Stimulated activated CD8-positive, alpha-beta memory T cell treated with anti-CD3 and anti-CD28 coated beads, Interleukin-2, amount 100 ng/mL, for 48 hours (primary cell): ENCODE data around the gene PPP2R1B.
"Not testable (repeated sequence)": the region's sequence is repeated elsewhere in the genome, so short reads cannot be mapped to it uniquely, and the experiment has no call there.

Experiments used
- DNase-seq, 2 donors: peaks; one replicate each; pipeline ENCODE4 v3.0.0-alpha.2; 2020; ENCODE audit warnings: low read depth in 2 of 2

Gene PPP2R1B

DNA sequence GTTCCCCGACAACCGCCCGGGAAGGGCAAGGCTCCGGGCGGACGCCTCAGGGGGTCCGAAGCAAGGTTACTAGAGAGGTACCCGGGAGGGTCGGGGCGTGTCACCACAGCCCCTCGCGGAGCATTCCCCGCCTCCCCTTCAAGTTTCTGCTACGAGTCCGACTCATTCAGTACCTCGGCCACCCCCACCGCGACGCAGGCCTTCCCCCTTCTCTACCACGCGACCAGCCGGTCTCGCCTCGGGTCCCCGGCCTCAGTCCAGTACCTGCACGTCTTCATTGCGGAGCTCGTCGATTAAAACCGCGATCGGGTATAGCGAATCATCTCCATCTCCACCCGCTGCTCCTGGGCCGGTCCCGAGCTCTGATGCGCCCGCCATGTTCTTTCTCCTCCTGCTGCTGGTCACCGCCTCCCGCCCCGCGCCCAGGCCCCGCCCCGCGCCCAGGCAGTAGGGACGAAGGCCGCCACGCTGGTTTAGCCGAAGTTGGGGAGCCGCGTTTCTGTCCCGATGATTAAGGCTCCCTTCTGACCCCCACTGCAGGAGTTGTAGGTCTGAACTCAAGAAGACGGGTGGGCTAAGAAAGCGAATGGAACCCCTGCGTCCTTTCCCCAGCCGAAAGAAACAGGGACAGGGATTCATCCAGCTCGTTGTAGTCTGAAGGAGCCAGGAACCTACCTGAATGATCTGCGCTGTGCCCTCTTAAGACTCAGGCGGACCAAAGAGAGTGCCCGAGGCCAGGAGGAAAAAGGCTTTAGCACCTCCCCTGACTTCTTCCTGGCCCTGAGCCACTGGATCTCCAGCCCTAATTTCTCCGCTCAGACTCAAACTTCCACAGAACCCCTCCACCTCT, at the start of gene PPP2R1B:
Gene PPP2R1B, minus strand, starts transcription at position 406 of the 850 bp plus-strand sequence. Its CDS starts 28 bp downstream, at position 378.
- DNase-seq, result peak; percentile 59 to 66

DNA sequence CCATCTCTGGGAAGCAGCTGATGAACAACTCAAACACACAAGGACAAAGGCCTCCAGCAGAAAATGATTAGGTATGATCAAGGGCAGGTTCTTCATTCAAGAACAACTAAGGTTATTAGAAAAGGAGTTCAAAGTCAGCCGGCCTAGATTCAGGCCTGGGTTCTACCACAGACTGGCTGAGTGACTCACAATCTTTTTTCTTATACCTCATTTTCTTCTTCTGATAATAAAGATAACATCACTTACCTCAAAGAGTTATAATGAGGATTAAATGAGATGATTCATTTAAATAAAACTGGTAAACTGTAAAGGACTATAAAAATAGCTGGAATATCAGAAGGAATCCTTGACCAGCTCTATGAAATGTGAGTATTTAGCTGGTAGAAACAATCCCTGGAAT, 49.3 kb upstream of the PPP2R1B start:
- DNase-seq, result no peak

DNA sequence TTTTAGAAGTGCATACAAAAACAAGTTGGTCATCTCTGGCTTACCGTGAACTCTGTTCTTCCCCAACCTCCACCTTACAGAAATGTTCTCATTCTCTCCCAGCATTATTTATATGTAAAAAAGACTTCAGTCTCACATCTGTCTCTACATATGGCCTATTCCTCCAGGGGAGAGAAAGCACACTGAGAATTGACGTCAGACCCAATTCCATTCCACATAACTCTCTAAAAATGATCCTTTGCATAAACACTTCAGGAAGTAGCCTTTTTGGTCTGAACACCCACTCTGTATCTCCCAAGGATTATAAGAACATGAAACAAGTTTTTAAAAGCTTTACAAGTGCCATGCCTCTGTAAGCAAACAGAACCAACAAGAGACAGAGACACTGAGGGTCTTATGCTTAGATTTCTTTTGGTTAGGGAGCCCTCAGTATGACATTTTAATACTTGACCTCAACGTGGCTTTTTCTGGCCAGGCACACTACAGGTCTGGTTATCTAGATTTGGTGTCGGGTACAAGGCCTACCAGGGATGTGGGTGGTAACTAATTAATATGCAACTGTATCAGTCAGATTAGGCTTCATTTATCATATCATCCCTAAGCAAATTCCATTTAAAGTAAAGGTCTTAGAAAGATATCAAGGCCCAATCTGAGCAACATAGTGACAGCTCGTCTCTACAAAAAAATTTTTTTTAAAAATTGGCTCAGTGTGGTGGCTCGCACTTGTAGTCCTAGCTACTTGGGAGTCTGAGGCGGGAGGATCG, 48.5 kb upstream of the PPP2R1B start:
- no peak for DNase-seq

- DNase-seq, result no peak
These were observed 47.9 kb upstream of the PPP2R1B start for GRCh38 chr11:111814106-111814505.

GRCh38 chr11:111812211-111812610, 46.0 kb upstream of the PPP2R1B start:
- DNase-seq, result no peak

GRCh38 chr11:111811445-111811844, 45.3 kb upstream of the PPP2R1B start:
- DNase-seq, result no peak

DNA sequence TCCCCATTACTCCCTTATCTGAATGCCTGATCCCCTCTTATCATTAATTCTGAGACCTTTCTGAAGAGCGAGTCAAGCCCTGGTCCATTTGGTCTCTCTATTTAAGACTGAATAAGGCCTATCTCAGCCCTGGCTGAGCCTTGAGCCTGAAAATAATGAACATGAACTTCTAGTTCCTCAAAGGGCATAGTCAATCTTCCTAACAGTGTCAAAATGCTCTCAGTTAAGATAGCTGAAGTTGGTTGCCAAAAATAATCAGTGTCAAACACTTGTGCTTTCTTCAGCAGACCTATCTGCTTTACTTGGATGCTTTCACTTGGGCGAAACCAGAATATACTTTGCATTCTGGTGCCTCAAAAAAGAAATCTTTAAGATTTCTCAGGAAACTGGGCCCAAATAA, 42.6 kb upstream of the PPP2R1B start:
- DNase-seq, result no peak

DNA sequence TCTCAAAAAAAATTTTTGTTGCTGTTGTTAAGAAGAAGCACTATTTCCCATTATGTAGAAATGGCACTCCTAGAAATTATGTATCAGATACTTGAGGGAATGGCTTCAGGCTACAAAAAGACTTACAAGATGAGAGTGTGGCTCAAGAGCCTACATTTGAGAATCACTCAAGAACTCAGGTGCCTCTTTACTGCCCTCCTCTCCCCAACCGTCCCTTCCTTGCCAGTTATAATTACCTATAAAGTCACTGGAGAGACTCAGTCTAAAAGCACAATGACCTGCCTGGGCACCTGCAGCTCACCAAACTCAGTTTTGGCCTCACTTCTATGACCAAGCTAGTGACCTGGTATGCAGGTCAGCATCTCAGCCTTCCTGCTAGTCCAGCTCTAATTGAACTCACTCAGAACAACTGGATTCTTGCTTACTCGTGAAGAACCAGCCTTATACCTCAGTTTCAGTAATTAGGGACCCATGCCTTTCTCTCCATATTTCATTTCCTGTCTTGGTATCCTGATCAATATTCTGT, 41.9 kb upstream of the PPP2R1B start:
- DNase-seq, result no peak

GRCh38 chr11:111807076-111807475, 40.9 kb upstream of the PPP2R1B start:
- no peak for DNase-seq

DNA sequence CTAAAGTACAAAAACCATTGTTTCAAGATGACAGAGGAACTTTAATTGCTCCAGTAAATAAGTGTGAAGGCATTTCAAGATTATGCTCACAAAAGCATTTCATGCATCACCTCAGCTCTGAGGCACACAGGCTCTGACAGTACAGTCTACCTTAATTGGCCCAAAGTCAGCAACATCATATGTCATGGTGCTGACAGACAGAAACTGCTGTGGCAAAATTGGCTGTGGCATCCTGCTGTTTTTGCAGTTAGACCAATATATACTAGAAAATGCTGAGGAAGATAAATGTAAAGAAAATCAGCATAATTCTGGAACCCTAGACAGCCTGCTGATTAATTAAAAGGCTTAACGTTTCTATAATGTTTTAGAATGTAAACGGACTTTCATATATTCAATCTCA, 34.9 kb upstream of the PPP2R1B start:
- no peak for DNase-seq

DNA sequence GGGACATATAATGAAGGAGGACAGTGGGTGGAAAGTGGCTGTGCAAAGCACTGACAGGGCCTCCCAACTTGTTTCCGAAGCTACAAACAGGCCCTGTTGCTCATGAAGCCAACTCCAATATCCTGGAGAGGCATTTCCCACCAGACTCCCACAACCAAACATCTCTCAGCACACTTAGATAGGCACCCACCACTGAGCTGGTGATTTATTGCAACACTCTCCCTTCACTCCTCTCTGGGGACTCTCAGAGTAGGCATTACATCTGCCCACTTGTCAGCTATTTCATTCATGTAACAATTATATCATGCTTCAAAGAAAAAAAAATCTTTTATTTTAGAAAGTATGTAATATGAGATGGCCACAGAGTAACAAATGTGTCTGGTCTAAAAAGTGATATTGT, 32.1 kb upstream of the PPP2R1B start:
- no peak for DNase-seq

DNA sequence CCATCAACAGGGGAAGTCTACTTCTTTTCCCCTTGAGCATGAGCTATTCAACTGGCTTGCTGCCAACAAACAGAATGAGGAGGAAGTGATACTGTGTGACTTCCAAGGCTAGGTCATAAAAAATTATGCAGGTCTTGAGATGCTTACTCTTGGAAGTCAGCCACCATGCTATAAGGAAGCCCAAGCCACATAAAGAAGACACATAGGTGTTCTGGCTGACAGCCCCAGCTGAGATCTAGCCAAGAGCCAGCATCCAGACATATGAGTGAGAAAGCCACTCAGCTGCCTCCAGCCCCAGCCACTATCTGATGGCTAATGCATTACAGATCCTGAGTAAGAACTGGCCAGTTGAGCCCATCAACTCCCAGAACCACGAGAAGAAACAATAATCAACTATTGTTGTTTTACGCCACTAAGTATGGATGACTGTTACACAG, 31.0 kb upstream of the PPP2R1B start:
- no peak for DNase-seq

- no peak for DNase-seq
These were observed 30.5 kb upstream of the PPP2R1B start for GRCh38 chr11:111796696-111797095.

DNA sequence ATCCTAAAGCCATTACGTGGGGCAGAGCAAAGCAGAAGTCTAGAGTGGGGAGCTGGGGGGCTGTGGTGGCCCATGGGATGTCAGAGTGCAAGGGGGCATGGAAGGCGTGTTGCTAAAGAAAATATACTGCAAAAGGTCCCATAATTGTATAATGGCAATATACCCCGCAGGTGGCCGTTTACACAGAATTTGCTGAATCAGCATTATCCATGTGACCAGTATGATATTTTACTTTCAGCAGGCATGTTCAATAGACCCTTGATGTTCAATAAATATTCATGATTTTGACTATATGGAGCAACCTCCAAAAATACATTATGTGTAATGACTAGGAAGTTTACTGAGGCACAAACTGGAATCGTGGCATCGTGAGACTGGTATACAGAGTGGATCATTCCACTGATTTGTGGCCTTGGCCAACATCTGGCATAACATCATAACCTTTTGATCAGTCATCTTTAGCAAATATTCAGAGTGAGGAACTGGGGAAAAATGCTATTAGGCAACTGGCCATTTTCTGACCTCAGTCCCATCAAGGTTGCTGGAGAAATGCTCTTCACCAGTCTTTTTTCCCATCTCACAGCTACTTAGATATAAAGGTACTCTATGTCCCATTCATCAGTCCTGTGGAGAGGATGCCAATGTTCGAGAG, 29.3 kb upstream of the PPP2R1B start:
- no peak for DNase-seq

GRCh38 chr11:111793863-111794262, 27.7 kb upstream of the PPP2R1B start:
- DNase-seq, result no peak

DNA sequence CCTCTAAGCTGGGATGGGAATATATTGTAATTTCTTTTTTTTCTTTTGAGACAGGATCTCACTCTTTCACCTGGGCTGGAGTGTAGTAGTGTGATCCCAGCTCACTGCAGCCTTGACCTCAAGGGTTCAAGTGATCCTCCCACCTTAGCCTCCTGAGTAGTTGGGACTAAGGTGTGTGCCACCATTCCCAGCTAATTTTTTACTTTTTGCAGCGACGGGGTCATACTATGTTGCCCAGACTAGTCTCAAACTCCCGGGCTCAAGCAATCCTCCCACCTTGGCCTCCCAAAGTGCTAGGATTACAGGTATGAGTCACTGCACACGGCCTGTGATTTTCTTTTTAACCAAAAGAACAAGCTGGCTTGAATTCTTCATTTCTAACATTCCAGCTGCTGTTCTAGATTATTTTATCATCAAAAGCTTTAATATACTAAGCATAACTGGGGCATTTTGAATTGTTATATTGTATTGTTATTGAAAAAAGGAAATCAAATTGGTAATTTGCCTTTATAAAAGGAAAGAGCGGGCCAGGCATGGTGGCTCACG, 26.8 kb upstream of the PPP2R1B start:
- DNase-seq, result no peak

GRCh38 chr11:111792314-111792713, 26.1 kb upstream of the PPP2R1B start:
- DNase-seq, result no peak

GRCh38 chr11:111788464-111788863, 22.3 kb upstream of the PPP2R1B start:
- DNase-seq, result no peak

DNA sequence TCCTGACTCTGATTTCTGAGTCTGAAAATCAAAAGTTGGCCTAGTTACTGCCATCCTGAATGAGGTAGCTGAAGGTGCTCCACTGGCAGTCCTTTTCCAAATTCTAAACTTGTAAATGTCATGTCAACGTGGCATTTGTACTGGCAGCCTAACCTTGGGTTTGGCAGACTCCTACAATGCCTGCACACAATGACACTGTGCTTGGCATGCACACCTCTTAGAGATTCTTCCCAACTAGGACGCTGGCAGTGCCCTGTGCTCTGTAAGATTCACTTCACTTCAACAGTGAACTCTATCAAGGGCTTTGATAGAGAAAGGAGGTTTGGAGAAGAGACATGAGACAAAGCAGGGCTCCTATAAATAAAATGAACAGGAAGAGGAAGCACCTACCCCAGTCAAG, 21.9 kb upstream of the PPP2R1B start:
- no peak for DNase-seq

DNA sequence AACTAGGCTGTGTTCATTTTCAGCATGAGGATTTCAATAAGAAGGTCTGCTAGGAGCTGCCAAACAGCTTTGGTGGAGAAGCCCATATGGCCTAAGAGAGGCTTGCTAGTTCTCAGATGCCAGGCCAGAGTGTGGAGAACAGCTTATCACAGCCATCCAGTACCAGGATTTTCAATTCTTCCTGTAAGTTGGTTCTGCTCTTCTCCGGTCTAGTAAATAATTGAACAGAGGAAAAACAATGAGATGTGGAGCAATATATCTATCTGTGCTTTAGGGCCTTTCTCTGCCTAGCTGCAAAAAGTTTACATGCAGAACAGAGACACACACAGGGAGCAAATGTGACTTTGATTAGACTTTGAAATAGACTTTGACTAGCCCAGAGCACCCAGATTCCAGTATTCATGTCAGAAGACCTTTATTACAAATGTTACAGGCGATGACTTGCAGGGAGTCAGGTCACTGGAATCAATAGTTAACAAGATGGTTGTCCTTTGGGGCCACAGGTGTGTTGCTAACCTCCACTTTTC, 19.8 kb upstream of the PPP2R1B start:
- no peak for DNase-seq

DNA sequence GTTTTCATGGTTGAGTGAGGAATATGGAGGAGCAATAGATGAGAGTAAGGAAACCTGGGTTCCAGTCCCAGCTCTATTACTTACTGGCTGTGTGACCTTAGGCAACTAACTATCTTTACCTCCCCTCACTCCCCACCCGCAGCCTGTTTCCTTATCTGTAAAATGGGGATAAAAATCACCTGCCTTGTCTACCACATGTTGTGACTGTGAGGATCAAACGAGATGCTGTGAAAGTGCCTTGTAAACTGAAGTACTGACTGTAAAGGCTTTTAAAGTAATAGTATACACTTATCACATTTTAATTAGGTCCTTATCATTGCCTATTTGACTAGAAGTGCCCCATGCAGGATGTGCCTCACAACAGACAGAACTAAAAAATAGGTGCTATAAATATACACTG, 18.9 kb upstream of the PPP2R1B start:
- DNase-seq, result no peak

- DNase-seq, result not testable (repeated sequence)
These were observed 18.1 kb upstream of the PPP2R1B start for GRCh38 chr11:111784311-111784710.
